ENCODE data around the gene CDKAL1. TPM values are rescaled to one million over a fixed set of nuclear protein-coding genes. Genes with fewer than 3 reads are reported as not detected.
"Not testable (repeated sequence)": the region's sequence is repeated elsewhere in the genome, so short reads cannot be mapped to it uniquely, and the experiment has no call there.

The CDKAL1 gene
- total and polyA plus RNA-seq, 2 donors = 5.8 to 44.1 TPM

DNA sequence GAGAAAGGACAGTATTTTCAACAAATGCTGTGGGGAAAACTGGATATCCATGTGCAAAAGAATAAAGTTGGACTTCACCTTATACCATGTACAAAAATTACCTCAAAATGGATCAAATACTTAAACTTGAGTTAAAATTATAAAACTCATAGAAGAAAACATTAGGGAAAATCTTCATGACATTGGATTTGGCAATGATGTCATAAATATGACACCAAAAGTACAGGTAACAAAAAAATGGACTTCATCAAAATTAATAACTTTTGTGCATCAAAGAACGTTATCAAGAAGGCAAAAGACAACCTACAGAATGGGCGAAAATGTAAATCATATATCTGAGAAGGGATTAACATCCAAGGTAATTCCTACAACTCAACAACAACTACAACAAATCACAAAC, 704.0 kb downstream of the CDKAL1 start:
- Histone ChIP-seq H3K36me3 (ENCODE audit: insufficient read depth) (no peaks in the 10 kb centered on the region), H3K4me1 (ENCODE audit: insufficient read depth) (no peaks in the 10 kb centered on the region), H3K4me3 (ENCODE audit: low read depth, low read length) (no peak overlapping the region), H3K27ac (ENCODE audit: low read depth) (no peak overlapping the region)
- no peak for DNase-seq (ENCODE audit: extremely low spot score)
- 97% methylated on average over 2 of the region's 2 CpGs for WGBS

DNA sequence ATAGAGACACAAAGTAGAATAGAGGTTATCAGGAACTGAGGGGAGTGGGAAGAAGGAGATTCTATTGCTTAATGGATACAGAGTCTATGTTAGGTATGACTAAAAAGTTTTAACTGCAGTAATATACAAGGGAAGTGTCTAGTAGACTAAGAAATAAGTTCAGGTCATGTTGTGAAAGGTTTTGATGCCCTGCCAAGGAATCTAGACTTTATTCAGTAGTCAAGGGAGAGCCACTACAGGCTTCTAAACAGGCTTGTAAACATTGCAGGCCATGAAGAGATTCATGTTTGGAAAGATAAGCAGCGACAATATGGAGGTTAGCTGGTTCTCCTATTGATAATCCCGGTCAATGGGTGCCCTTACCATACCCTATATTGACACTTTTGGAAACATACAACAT, 706.5 kb downstream of the CDKAL1 start:
- H3K36me3 ChIP-seq (ENCODE audit: insufficient read depth) = no peaks in the 10 kb centered on the region
- WGBS = 88% methylated on average over 2 of the region's 2 CpGs
- H3K4me3 ChIP-seq (ENCODE audit: low read depth, low read length) = no peak overlapping the region
- DNase-seq (ENCODE audit: extremely low spot score) = no peak
- no peaks in the 10 kb centered on the region for H3K4me1 ChIP-seq (ENCODE audit: insufficient read depth)
- no peak overlapping the region for H3K27ac ChIP-seq (ENCODE audit: low read depth)

DNA sequence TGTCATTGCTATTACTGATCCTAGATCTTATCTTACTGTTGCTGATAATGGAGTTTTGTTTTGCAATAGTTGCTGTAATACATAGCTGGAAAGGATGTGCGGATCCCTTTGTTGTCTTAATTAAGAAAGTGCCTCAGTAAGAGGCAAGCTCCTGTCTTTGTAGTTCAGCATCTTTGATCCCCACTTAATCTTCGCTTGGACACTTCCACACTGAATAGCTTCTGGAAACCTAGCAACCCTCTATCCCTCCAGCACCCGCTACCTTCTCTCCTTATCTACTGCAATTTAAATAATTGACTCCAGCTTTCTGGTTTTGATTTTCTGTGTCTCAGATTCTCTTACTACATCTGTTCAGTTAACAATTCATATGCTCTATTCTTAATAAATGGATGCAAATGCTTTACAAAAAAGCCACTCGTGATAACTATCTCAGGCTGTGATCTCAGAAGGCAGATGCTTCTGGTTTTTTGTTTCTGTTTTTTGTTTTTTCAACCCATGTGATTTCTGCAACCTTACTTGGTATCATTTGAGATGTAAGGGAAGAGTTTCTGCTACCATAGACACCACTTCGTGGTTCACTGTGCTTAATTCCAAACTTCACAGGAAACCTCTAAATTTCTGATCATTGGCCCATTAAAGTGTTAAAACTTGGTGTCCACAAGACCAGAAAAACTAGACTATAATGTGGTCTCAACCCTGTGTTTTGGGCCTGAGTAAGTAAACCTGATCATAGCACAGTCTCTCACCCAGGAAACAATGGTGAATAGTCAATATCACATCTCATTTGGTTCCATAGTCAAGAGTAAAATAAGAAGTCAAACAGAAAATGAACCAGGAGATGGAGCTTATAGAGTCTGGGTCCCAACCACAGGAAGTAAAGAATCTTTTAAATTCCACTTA, 707.2 kb downstream of the CDKAL1 start:
- 83% methylated on average over 5 of the region's 5 CpGs for WGBS
- no peak for DNase-seq (ENCODE audit: extremely low spot score)
- no peak overlapping the region for H3K27ac ChIP-seq (ENCODE audit: low read depth)
- H3K36me3 ChIP-seq (ENCODE audit: insufficient read depth) = no peaks in the 10 kb centered on the region
- H3K4me3 ChIP-seq (ENCODE audit: low read depth, low read length) = no peak overlapping the region
- H3K4me1 ChIP-seq (ENCODE audit: insufficient read depth) = no peaks in the 10 kb centered on the region

DNA sequence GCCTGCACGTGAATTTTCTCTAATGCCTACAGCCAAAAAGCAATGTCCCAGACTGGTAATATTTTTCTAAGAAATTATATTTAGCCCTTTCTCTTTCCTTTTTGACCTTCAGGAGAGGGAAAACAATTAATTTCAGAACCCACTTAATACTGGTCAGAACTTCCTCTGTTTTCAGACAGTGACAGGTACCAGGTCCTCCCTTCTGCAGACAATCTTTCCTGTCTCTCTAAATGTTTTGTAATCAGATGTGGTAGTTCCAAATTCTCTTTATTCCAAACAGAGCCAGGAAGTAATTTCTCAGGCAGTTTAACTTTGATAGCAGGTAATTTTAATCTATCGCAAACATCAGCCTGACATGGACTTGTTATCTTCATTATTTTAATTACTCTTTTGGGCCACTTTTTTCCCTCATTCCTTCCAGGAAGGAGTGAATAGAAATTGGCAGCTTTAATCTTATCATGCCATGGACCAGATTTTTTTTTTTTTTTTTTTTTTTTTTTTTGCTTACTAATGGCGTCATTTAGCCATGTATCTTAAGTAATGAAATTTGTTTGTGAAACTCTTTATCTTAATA, 710.7 kb downstream of the CDKAL1 start:
- Histone ChIP-seq H3K4me3 (ENCODE audit: low read depth, low read length) (no peak overlapping the region), H3K27ac (ENCODE audit: low read depth) (no peak overlapping the region), H3K4me1 (ENCODE audit: insufficient read depth) (no peaks in the 10 kb centered on the region), H3K36me3 (ENCODE audit: insufficient read depth) (no peaks in the 10 kb centered on the region)
- WGBS = 72% methylated on average over 3 of the region's 3 CpGs
- no peak for DNase-seq (ENCODE audit: extremely low spot score)

DNA sequence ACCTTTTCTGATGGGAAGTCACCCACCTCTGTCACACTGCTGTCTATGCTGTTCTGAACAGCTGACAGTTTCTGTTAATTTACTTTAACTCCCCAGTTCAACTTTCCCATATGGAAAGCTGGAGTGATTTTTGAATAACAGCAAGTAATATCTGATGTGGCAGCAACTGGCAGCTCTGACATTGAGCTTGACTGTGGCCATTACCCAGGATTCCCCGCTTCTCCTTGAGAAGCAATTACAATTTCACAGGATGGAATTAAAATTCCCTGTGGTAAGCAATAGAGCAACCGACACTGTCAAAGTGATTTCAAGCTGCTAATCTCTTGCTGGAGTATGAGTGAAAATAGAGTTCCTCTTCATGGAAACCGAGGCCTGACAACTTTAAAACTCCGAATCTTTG, 711.2 kb downstream of the CDKAL1 start:
- no peak for DNase-seq (ENCODE audit: extremely low spot score)
- WGBS = 94% methylated on average over 4 of the region's 4 CpGs
- no peaks in the 10 kb centered on the region for H3K4me1 ChIP-seq (ENCODE audit: insufficient read depth)
- no peak overlapping the region for H3K4me3 ChIP-seq (ENCODE audit: low read depth, low read length)
- no peak overlapping the region for H3K27ac ChIP-seq (ENCODE audit: low read depth)
- no peaks in the 10 kb centered on the region for H3K36me3 ChIP-seq (ENCODE audit: insufficient read depth)

DNA sequence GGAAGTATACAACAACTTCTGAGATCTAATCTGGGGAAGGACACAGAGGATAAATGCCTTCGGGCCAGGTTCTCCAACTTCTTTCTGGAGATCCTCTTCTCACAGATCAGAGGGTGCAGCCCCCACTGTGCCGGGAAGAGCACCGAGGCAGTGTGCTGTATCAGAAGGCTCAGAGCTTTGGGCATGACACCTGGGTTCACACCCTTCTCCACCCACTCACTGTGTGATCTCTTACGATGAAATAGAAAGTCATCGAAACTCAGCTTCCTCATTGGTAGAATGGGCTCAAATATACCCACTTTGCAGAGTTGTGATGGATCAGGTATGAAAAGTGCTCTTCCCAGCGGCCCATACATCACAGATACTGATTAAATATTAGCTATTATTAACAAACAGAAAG, 711.8 kb downstream of the CDKAL1 start:
- Histone ChIP-seq H3K36me3 (ENCODE audit: insufficient read depth) (no peaks in the 10 kb centered on the region), H3K27ac (ENCODE audit: low read depth) (no peak overlapping the region), H3K4me3 (ENCODE audit: low read depth, low read length) (no peak overlapping the region), H3K4me1 (ENCODE audit: insufficient read depth) (no peaks in the 10 kb centered on the region)
- 89% methylated on average over 6 of the region's 6 CpGs for WGBS
- DNase-seq (ENCODE audit: extremely low spot score) = no peak

DNA sequence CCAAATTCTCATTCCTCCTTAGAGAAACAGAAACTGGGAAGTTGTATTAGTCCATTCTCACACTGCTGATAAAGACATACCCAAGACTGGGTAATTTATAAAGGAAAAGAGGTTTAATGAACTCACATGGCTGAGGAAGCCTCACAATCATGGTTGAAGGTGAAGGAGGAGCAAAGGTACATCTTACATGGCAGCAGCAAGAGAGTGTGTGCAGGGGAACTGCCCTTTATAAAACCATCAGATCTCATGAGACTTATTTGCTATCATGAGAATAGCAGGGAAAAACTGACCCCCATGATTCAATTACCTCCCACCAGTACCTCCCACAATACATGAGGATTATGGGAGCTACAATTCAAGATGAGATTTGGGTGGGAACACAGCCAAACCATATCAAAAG, 720.2 kb downstream of the CDKAL1 start:
- not testable (repeated sequence) for H3K4me3 ChIP-seq (ENCODE audit: low read depth, low read length); H3K27ac ChIP-seq (ENCODE audit: low read depth); H3K36me3 ChIP-seq (ENCODE audit: insufficient read depth); DNase-seq (ENCODE audit: extremely low spot score); H3K4me1 ChIP-seq (ENCODE audit: insufficient read depth)

DNA sequence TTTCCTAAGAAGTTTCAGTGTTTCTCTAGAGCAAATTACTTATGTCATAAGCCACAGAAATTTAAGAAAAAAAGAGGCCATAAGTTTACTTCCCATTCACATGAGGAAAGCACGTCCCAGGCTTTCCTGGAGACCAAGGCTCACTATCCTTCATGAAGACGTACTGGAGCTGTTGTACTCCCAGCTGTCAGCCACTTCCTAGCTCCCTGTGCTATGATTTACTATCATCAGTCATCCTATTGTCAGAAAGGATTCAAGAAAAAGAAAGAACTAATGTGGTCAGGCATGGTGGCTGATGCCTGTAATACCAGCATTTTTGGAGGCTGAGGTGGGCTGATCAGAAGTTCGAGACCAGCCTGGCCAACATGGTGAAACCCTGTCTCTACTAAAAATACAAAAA, 721.9 kb downstream of the CDKAL1 start:
- no peaks in the 10 kb centered on the region for H3K36me3 ChIP-seq (ENCODE audit: insufficient read depth)
- no peak overlapping the region for H3K27ac ChIP-seq (ENCODE audit: low read depth)
- DNase-seq (ENCODE audit: extremely low spot score) = no peak
- H3K4me1 ChIP-seq (ENCODE audit: insufficient read depth) = no peaks in the 10 kb centered on the region
- 84% methylated on average over 3 of the region's 3 CpGs for WGBS
- no peak overlapping the region for H3K4me3 ChIP-seq (ENCODE audit: low read depth, low read length)

DNA sequence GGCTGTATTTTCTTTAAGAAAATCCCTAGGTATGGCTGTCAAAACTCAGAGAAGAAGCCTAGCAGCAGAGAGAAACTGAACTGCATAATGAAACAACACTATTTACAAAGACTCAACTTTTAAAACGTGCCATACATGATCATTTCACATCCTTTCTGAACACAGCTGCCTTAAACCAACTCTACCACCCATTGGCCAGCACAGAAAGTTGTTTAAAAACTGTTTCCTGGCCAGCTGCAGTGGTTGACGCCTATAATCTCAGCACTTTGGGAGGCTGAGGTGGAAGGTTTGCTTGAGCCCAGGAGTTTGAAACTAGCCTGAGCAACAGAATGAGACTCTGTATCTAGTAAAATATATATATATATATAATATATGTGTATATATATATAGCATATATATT, 722.9 kb downstream of the CDKAL1 start:
- 46% methylated on average over 2 of the region's 2 CpGs for WGBS

DNA sequence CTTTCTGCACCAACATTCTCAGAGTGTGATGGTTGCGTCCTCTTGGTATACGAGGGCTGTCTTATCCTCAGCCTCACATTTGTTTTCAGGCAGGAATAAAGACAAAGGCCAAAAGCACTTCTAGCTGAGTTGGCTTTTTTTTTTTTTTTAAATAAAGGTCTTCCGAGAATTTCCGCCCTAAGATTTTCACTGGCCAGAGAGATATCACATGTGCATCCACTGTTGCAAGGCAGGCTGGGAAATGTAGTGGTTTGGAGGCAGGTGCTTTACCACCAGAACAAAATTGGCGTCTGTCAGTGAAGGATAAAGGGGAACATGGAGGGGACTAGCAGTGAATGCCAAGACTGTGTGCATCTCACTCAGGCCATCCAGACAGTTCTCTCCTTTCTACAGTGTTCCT, 724.4 kb downstream of the CDKAL1 start:
- Histone ChIP-seq H3K4me3 (ENCODE audit: low read depth, low read length) (no peak overlapping the region), H3K4me1 (ENCODE audit: insufficient read depth) (no peaks in the 10 kb centered on the region), H3K27ac (ENCODE audit: low read depth) (no peak overlapping the region), H3K36me3 (ENCODE audit: insufficient read depth) (no peaks in the 10 kb centered on the region)
- DNase-seq (ENCODE audit: extremely low spot score) = no peak
- 92% methylated on average over 5 of the region's 5 CpGs for WGBS

More for the DNA sequence above, 722.9 kb downstream of the CDKAL1 start:
- no peak for DNase-seq (ENCODE audit: extremely low spot score)
- H3K4me1 ChIP-seq (ENCODE audit: insufficient read depth) = no peaks in the 10 kb centered on the region
- H3K27ac ChIP-seq (ENCODE audit: low read depth) = no peak overlapping the region
- H3K36me3 ChIP-seq (ENCODE audit: insufficient read depth) = no peaks in the 10 kb centered on the region
- no peak overlapping the region for H3K4me3 ChIP-seq (ENCODE audit: low read depth, low read length)

DNA sequence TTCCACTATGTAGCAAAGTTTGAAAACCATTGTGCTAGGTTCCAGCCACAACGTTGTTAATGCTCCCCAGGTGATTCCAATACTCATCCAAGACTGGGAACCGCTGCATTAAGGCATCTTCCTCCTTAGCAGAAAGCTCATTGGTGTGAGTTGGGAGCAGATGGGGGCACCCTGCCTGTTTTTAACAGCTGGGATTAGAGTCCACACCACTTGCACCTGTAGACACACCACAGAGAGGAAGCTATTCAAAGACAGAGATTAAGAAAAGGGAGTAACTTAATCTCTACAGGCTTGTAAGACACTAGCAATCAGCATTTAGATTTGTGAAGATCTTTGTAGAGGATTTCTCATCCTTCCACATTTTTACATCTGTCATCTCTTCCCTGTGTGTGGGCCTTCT, 725.4 kb downstream of the CDKAL1 start:
- no peak overlapping the region for H3K4me3 ChIP-seq (ENCODE audit: low read depth, low read length)
- 75% methylated on average over 2 of the region's 2 CpGs for WGBS

DNA sequence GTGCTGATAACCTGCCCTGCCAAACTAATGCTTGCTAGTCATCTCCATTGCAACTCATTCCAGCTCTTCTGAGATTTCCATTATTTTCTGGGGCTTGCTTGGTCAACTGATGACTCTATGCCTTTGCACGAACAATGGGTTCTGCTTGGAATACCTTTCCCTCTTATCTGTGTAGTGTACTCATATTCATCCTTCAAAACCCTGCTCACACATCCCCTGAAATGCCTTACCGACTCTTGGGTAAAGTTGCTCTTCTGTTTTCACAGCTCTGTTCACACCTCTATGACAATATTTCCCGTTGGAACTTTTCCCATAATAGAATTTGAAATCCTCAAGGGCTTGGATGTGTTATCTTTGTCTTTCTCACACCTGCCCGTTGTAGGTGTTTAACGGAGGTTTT, 728.2 kb downstream of the CDKAL1 start:
- no peak for DNase-seq (ENCODE audit: extremely low spot score)
- H3K27ac ChIP-seq (ENCODE audit: low read depth) = no peak overlapping the region
- WGBS = 93% methylated on average over 5 of the region's 5 CpGs

More for the DNA sequence above, 725.4 kb downstream of the CDKAL1 start:
- no peak for DNase-seq (ENCODE audit: extremely low spot score)
- Histone ChIP-seq H3K4me1 (ENCODE audit: insufficient read depth) (no peaks in the 10 kb centered on the region), H3K27ac (ENCODE audit: low read depth) (no peak overlapping the region), H3K36me3 (ENCODE audit: insufficient read depth) (no peaks in the 10 kb centered on the region)

DNA sequence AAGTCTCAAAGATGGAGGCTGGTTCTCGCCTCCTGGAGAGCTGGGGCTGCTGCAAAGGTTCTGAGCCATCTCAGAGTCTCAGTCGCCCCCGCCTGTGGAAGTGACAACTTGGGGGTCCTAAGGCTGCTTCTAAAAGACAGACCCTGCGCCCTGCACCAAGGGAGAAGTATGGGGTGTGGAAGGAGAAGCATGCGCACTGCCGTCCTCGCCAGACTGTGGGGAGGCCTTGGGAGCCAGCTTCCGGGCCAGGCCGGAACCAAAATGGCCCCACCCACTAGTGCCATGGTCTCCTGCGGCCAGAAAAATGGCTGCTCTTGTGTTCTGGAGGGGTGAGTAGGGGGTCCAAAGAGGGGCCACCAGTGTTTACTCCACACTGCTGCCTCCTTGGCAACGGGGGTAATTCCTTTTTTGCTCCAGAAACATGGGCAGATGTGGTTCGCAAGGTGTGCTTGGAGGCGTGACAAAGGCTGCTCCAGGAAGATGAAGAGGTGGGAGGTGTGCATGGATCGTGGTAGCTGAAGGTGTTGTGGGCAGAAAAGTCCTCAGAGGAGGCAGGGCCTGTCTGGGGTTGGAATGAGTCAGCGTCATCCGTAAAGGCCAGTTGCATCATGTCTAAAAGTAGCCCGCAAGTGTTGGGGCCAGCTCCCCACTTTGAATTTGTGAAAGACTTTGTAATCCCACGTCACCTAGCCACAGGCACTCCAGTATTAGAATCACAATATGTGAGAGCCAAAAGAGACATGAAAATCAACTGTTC, 729.5 kb downstream of the CDKAL1 start:
- no peak overlapping the region for H3K4me3 ChIP-seq (ENCODE audit: low read depth, low read length)
- H3K27ac ChIP-seq (ENCODE audit: low read depth) = no peak overlapping the region
- no peaks in the 10 kb centered on the region for H3K36me3 ChIP-seq (ENCODE audit: insufficient read depth)
- H3K4me1 ChIP-seq (ENCODE audit: insufficient read depth) = no peaks in the 10 kb centered on the region
- no peak for DNase-seq (ENCODE audit: extremely low spot score)
- WGBS = 88% methylated on average over 18 of the region's 18 CpGs

More for the DNA sequence above, 728.2 kb downstream of the CDKAL1 start:
- Histone ChIP-seq H3K4me1 (ENCODE audit: insufficient read depth) (no peaks in the 10 kb centered on the region), H3K4me3 (ENCODE audit: low read depth, low read length) (no peak overlapping the region), H3K36me3 (ENCODE audit: insufficient read depth) (no peaks in the 10 kb centered on the region)
